Loucy (cell line): ENCODE measurements around the gene SPATA7.

ENCODE experiments used
- CTCF ChIP-seq: fragments of 200-600 bp; sonication (generic); conservative IDR thresholded peaks from 2 replicates; pipeline ENCODE4 v1.5.1; 2014; ENCODE audit warnings: mild to moderate bottlenecking, antibody characterized with exemption, low read length
- EZH2phosphoT487 ChIP-seq: fragments of 200-600 bp; IDR thresholded peaks from 2 replicates; pipeline ENCODE4 v1.6.1; 2018; ENCODE audit warnings: antibody characterized with exemption, mild to moderate bottlenecking, moderate library complexity, borderline replicate concordance

- no peak for TF ChIP-seq CTCF
- TF ChIP-seq EZH2phosphoT487 = no peak
Measured at GRCh38 chr14:88346048-88346639, 39.3 kb upstream of the SPATA7 start.
